ENCODE measurements around the gene CCL11.
"Not testable (repeated sequence)": the region's sequence is repeated elsewhere in the genome, so short reads cannot be mapped to it uniquely, and the experiment has no call there.

Gene CCL11

DNA sequence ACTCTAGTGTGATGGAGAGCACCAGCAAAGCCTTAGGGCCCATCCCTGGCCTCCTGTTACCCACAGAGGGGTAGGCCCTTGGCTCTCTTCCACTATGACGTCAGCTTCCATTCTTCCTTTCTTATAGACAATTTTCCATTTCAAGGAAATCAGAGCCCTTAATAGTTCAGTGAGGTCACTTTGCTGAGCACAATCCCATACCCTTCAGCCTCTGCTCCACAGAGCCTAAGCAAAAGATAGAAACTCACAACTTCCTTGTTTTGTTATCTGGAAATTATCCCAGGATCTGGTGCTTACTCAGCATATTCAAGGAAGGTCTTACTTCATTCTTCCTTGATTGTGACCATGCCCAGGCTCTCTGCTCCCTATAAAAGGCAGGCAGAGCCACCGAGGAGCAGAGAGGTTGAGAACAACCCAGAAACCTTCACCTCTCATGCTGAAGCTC, 33.5 kb downstream of the CCL11 start, which contains the start of gene CCL8:
CCL8 (plus strand) TSS at position 397 of the 445 bp plus-strand sequence. CDS start 67 bp downstream, outside the sequence.
- H3K27me3 ChIP-seq (ENCODE audit: control insufficient read depth, insufficient read depth, low read length), result no peaks in the 10 kb centered on the region
- H3K9ac ChIP-seq (ENCODE audit: low read length), result no peak within 1 kb of the TSS
- H3K4me1 ChIP-seq (ENCODE audit: control insufficient read depth, insufficient read depth, low read length), result no peaks in the 10 kb centered on the region
- H3K27ac ChIP-seq (ENCODE audit: low read depth, low read length), result no peak within 1 kb of the TSS
- no peak within 1 kb of the TSS for H3K4me3 ChIP-seq (ENCODE audit: low read length)
- H3K36me3 ChIP-seq (ENCODE audit: control insufficient read depth, insufficient read depth, low read length), result no peaks in the 10 kb centered on the region

DNA sequence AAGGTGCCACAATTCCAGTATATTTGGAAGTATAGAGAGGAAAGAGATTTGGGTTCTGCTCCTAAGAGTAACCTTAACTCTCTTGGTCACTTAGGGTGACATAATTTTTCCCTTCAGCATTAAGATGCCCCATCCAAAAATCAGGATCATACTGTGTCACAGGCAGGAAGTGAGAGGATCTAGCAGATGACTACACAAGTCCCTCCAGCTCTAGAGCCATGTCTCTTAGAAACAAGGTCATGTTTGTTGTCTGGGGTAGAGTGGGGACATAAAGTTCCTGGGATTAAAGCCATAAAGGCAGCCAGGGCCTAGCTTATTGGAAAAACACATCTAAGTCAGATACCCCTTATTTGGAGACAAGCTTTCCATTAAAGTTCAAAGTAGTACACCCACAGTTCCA, 36.4 kb downstream of the CCL11 start:
- no peaks in the 10 kb centered on the region for H3K36me3 ChIP-seq (ENCODE audit: control insufficient read depth, insufficient read depth, low read length)
- H3K9ac ChIP-seq (ENCODE audit: low read length), result no peak overlapping the region
- no peaks in the 10 kb centered on the region for H3K4me1 ChIP-seq (ENCODE audit: control insufficient read depth, insufficient read depth, low read length)
- no peaks in the 10 kb centered on the region for H3K27me3 ChIP-seq (ENCODE audit: control insufficient read depth, insufficient read depth, low read length)
- no peak overlapping the region for H3K4me3 ChIP-seq (ENCODE audit: low read length)
- no peak overlapping the region for H3K27ac ChIP-seq (ENCODE audit: low read depth, low read length)

DNA sequence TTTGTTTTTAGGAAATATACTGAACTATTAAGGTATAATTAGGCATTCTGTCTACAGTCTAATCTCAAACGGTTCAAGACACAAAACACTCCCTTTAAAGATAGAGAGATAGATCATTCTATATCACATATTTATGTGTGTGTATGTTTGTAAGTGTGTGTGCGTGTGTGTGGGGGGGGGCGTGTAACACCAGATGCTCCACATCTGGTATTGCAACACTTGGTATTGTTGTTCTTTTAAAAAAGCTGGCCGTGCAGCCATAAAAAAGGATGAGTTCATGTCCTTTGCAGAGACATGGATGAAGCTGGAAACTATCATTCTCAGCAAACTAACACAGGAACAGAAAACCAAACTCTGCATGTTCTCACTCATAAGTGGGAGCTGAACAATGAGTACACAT, 42.0 kb downstream of the CCL11 start:
- H3K9ac ChIP-seq (ENCODE audit: low read length); H3K27me3 ChIP-seq (ENCODE audit: control insufficient read depth, insufficient read depth, low read length); H3K36me3 ChIP-seq (ENCODE audit: control insufficient read depth, insufficient read depth, low read length); H3K27ac ChIP-seq (ENCODE audit: low read depth, low read length); H3K4me3 ChIP-seq (ENCODE audit: low read length); H3K4me1 ChIP-seq (ENCODE audit: control insufficient read depth, insufficient read depth, low read length): not testable (repeated sequence)

DNA sequence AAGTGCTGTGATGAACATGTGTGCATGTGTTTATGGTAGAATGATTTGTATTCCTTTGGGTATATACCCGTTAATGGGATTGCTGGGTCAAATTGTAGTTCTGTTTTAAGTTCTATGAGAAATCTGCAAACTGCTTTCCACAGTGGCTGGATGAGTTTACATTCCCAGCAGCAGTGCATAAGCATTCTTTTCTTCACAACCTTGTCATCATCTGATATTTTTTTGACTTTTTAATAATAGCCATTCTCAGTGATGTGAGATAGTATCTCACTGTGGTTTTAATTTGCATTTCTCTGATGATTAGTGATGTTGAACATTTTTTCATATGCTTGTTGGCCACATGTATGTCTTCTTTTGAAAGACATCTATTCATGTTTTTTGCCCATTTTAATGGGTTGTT, 52.2 kb downstream of the CCL11 start:
- no peak overlapping the region for H3K9ac ChIP-seq (ENCODE audit: low read length)
- H3K36me3 ChIP-seq (ENCODE audit: control insufficient read depth, insufficient read depth, low read length), result no peaks in the 10 kb centered on the region
- H3K27ac ChIP-seq (ENCODE audit: low read depth, low read length), result no peak overlapping the region
- no peaks in the 10 kb centered on the region for H3K27me3 ChIP-seq (ENCODE audit: control insufficient read depth, insufficient read depth, low read length)
- H3K4me3 ChIP-seq (ENCODE audit: low read length), result no peak overlapping the region
- no peaks in the 10 kb centered on the region for H3K4me1 ChIP-seq (ENCODE audit: control insufficient read depth, insufficient read depth, low read length)
